ENCODE data around the gene LHFPL3.

- TF ChIP-seq POLR2A (IDR thresholded peaks at IDR 0.05) (no peak), CTCF (IDR thresholded peaks at IDR 0.05) (no peak)
Observed at GRCh38 chr7:104906032-104906431, 577.6 kb downstream of the LHFPL3 start.

All from Peyer's patch (tissue), 4 donors.